GM19468 (cell line): ENCODE measurements around the gene FBL.
"Not testable (repeated sequence)": the region's sequence is repeated elsewhere in the genome, so short reads cannot be mapped to it uniquely, and the experiment has no call there.

Experiments
- ATAC-seq: cut with Tn5 transposase; IDR thresholded peaks from one replicate; pipeline ENCODE4 v1.9.1; 2021; ENCODE audit warnings: mild to moderate bottlenecking, moderate library complexity, moderate number of reproducible peaks; ENCODE audit not compliant: unreplicated experiment; ENCODE audit errors: extremely low read depth

The FBL gene

DNA sequence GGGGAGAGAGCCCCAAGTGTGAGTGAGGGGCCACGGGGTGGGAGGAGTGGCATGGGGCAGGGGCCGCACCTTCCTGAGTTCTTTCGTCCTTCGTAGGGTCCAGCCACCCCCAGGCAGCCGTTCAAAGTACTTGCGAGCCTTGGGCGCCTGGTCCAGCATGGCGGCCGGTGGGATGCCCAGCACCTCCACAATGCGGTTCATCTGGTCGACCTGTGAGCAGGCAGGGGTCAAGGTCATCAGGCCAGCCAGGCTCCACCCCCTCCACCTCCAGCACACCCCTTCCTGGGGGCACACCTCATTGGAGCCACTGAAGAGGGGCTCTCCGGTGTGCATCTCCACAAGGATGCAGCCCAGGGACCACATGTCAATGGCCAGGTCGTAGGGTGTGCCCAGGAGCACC is 19.0 kb downstream of the FBL start:
- ATAC-seq: no peak

DNA sequence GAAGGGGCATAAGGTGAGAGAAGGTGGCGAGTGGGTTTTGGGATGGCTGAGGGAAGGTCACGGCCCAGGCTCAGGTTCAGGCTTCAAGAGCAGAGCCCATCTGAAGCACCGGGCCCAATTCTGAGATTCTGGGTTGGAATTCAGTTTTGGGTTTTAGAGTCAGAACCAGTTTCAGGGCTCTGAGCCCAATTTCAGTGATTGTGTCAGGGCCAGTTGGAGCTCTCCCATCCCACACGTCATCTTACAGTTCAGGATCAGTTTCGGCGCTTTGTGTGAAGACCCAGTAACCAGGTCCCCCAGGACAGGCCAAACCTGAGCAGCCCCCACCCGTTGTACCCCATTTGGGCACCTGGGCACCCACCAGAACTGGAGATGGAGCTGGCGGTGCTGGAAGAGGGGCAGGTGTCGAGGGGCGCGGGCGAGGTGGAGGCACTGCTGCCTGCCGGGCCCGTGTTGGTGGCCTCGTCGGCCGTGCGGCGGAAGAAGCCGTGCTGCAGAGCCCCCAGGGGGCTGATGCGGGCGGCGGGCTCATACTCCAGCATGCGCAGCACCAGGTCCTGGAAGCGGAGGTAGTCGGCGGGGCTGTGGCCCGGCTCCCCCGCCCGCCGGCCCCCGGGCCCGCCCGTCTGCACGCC is 19.8 kb downstream of the FBL start:
- no peak for ATAC-seq

GRCh38 chr19:39825531-39826076 is 20.6 kb downstream of the FBL start:
- no peak for ATAC-seq

DNA sequence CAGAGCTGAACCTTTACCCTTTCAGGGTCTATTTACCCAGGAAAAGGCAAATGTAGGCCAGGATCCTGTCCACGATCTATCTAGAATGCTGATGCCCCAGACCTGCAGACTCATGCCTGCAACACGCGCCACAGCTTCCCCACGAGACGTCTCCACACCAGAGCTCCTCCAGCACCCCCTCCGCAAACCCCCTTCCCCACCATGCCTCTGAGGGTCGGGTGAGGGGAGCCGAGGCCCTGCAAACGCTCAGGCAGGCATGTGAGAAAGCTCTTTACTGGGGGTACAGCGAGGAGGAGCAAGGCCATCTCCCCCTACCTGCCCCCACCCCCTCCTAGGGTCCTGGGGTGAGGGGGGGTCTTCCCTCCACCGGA is 21.1 kb downstream of the FBL start:
- ATAC-seq: no peak

DNA sequence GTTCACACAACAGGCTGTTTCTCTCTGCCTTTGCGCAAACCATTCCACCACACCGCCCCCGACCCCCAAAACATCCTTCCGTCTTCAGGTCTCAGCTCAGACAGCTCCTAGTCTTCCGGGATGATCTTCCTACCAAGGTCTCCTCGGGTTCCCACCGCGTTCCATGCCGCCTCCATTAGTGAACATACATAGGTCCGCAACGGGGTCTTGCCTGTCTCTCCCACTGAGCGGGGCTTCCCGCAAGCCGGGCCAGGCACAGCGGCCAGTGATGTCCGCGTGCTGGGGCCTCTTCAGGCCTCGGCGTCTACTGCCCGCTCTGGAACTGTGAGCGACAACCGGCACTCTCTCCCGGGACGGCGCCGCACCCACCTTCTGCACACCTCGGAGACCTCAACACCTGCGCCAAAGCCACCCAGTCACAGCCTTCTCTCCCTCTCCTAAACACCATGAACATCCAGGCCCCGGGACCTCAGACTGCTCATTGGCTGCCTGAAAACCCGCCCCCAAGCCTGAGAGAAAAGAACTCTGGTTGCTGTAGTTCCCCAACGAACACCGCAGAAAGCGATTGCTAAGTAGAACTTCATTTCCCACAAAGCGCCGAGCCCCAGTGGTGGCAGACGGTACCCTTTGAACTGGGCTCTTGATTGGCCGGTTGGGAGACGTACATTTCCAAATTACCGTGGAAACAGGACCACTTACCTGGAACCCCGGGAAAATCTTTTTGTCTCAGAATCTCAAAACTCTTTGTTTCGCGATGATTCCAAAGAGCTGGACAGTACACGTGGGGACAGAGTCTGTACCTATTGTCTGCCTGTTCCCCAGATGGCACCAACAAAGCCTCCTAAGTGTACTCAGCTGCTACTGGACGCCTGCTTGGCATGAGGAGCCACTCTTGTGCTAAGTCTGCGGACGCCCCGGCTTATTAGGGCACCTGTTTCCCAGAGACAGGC is 21.8 kb downstream of the FBL start:
- ATAC-seq: peak; percentile 53

DNA sequence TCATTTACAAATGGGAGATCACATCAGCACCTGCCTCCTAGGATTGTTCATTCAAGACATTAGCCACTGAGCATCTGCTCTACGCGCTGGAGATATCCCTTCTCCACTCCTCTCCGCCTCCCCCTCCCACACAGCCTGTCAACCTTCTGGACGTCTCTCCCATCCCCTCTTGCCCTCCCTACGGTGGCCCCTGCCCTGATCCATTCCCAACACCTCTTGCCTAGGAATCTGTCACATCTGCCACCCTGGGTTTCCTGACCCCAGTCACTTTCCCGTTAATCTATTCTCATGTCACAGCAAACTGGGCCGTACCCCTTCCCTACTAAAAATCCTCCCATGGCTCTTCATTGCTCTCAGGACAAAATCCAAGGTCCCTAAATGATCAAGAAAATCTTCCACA is 22.5 kb downstream of the FBL start:
- ATAC-seq: no peak

DNA sequence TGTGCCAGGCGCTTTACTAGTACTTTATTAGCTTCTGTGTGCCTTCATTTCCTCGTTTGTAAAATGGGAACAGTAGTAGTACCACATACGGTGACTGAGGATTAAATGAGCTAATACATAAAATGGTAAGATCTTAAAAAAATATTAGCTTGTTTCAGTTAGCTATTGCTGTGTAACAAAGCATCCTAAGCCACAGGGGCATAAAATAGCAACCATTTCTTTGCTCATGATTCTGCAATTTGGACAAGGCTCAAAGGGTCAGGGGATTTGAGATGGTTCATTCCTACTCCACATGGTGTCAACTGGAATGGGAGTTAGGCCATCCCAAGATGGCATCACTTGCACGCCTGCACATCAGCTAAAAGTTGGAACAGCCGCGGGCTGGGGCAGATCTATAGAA is 25.5 kb downstream of the FBL start:
- ATAC-seq: no peak

DNA sequence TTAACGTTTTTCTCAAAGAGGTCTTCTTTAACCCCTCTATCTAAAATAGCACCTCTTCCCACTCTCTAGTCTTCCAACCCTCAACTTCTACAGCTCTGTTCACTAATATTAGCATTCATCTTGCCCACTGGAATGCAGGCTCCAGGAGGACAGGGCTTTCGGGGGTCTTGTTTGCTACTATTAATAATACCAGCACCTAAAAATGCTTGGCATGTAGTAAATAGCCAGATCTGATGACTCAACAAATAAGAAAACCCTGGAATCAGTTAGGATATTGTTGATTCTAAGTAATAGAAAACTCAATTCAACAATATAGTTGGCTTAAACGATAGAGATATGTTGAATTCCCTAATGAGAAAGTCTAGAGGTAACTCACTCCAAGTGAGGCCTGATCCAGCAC is 26.4 kb downstream of the FBL start:
- no peak for ATAC-seq

- ATAC-seq: peak; percentile 58
Measured at GRCh38 chr19:39818626-39819097, 27.5 kb downstream of the FBL start.

GRCh38 chr19:39817888-39818561 is 28.2 kb downstream of the FBL start:
- ATAC-seq: no peak

DNA sequence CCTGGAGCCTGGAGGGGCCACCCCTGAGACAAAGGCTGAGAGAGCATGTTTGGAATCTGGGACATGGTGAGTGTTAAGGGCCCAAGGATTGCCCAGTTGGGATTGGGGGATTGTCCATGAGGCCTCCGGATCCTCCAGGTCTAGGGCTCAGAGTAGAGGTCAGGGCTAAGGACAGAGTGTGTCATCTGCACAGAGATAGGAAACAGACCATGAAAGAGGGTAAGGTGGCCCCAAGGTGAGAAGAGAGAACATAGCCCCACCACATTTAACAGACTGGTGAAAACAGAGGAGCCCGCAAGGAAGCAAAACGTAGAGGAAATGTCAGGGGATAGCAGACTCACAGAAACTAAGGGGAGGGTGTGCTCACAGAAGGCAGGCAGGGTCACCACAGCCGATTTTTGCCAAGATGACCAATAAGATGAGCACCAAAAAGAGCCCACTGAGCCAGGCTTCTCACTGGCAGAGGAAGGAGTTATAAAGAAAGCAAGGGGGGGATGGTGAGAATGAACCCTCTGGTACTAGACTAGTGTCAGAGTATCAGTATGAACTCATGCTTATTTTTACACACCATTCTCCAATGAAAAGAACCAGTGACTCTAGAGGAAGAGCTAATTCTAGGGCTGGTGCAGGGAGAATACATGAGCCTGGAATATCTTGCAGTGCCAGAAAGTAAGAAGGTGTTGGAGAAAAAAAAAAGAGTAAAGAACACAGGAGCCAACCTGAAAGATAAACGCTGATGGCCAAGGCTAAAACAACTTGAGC is 29.7 kb downstream of the FBL start:
- no peak for ATAC-seq

DNA sequence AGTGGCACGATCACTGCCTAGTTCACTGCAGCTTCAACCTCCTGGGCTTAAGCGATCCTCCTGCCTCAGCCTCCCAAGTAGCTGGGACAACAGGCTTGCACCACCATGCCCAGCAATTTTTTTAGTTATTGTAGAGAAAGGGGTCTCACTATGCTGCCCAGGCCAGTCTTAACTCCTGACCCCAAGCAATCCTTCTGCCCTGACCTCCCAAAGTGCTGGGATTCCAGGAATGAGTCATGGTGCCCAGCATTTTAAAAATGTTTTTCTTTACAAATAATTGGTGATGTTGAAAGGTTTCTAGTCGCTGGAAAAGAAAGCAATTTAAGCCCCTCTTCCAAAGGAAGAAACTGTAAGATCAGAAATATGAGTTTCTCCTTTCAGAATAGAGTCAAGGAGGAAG is 31.6 kb downstream of the FBL start:
- no peak for ATAC-seq

DNA sequence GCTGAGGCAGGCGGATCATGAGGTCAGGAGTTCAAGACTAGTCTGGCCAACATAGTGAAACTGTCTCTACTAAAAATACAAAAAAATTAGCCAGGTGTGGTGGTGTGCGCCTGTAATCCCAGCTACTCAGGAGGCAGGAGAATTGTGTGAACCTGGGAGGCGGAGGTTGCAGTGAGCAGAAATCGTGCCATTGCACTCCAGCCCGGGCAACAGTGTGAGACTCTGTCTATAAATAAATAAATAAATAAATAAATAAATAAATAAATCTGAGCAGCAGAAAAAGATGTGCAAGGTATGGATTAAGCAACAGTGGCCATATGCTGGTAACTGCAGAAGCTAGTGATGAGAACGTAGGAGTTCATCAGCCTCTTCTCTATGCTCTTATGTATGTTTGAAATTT is 32.1 kb downstream of the FBL start:
- ATAC-seq: not testable (repeated sequence)

DNA sequence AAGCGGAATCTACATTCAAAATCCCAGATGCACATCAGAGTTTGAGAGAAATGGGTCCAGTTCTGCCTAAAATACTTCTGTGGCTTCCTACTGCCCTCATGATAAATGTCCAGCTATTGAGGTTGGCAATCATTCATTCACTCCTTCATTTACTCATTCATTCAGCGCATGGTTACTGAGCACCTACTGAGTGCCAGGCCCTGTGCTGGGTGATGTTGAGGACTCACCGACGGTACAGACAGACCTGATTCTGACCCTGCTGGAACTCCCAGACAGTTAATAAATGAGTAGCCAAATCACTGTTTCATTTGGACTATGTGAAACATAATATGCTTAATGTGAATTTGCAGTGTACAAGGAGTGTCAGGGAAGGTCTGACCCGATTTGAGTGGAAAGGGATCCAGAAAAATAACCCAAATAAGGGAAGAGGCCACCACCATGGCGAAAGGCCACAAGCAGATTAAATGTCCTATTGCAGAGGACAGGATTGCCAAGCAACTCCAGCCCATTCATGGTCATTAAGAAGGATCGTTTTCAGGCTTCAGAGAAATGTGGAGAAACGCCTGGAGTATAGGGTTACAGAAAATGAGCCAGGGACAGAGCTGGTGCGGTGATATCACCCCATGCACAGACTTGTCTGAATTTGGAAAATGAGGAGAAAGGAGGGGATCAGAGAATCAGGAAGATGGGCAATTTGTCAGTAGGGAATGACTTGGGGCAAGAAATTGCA is 32.8 kb downstream of the FBL start:
- no peak for ATAC-seq

DNA sequence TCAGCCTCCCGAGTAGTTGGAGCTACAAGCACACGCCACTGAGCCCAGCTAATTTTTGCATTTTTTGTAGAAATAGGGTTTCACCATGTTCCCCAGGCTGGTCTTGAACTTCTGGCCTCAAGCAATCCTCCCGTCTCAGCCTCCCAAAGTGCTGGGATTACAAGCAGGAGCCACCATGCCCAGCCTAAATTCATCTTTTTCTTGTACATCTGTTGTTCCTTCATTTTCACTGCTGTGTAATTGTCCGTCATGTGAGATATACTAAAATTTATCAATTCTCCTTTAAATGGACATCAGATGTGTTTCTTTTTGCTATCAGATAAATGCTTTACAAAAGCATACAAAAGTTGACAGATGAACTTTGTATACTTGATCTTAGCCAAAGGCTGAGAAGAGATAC is 35.1 kb downstream of the FBL start:
- no peak for ATAC-seq

- ATAC-seq: no peak
Measured at GRCh38 chr19:39810424-39810823, 35.8 kb downstream of the FBL start.

- ATAC-seq: no peak
Measured at GRCh38 chr19:39809368-39809767, 36.8 kb downstream of the FBL start.

- ATAC-seq: not testable (repeated sequence)
Measured at GRCh38 chr19:39808688-39809087, 37.5 kb downstream of the FBL start.

DNA sequence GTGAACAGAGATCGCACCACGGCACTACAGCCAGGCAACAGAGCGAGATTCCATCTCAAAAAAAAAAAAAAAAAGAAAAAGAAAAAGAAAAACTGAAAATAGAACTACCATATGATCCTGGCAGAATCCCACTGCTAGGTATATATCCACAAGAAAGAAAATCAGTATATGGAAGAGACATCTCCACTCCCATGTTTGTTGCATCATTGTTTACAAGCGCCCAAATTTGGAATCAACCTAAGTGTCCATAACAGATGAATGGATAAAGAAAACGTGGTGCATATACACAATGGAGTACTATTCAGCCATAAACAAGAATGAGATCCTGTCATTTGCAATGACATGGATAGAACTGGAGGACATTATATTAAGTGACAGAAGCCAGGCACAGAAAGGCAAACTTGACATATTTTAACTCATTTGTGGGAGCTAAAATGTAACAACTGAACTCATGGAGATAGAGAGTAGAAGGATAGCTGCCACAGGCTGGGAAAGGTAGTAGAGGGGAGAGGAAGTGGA is 38.3 kb downstream of the FBL start:
- no peak for ATAC-seq
